PC-9 (cell line): Measurements from ENCODE around the gene ARRB1. TPM values are rescaled to one million over a fixed set of nuclear protein-coding genes. Genes with fewer than 3 reads are reported as not detected.

Experiments used
- BruUV-seq: library from RNA; stranded (reverse); fragments of 400-500 nt; replicated peaks from 2 replicates; lab custom pipeline; 2021; lab: Mats Ljungman, UMichigan
- CTCF ChIA-PET: fragments of 300-600 bp; sonication (Branson Sonifier 250); formaldehyde crosslinking; loops from one replicate; lab custom pipeline; 2022; ENCODE audit warnings: antibody characterized with exemption; lab: Charles Lee
- POLR2A ChIA-PET: fragments of 300-600 bp; sonication (Branson Sonifier 250); formaldehyde crosslinking; loops from one replicate; lab custom pipeline; 2022; ENCODE audit warnings: antibody characterized with exemption; ENCODE audit not compliant: unreplicated experiment; lab: Charles Lee
- DNase-seq, 2 experiments: peaks; one replicate each; pipeline versions ENCODE4 v3.0.0 to v3.0.0-alpha.2; 2015 to 2022; ENCODE audit warnings: mixed read lengths in 1 of 2
- H2AFZ ChIP-seq: fragments of 200-600 bp; sonication (generic); 2 replicates; pipeline ENCODE4 v1.8.1; 2017; ENCODE audit warnings: antibody characterized with exemption
- H3F3A ChIP-seq: fragments of 200-600 bp; sonication (generic); 2 replicates; pipeline ENCODE4 v1.8.1; 2017; ENCODE audit warnings: antibody characterized with exemption, mild to moderate bottlenecking, low read depth; ENCODE audit not compliant: insufficient read depth
- H3K27ac ChIP-seq: fragments of 200-600 bp; sonication (generic); 2 replicates; pipeline ENCODE4 v1.6.1; 2016; ENCODE audit warnings: mixed run types
- H3K27me3 ChIP-seq: fragments of 200-600 bp; sonication (generic); 2 replicates; pipeline ENCODE4 v1.6.1; 2016; ENCODE audit warnings: low read depth, mixed run types; ENCODE audit not compliant: insufficient read depth
- H3K36me3 ChIP-seq: fragments of 200-600 bp; sonication (generic); 2 replicates; pipeline ENCODE4 v1.6.1; 2016; ENCODE audit warnings: low read depth, mixed run types
- H3K4me1 ChIP-seq: fragments of 200-600 bp; sonication (generic); replicated peaks from 2 replicates; pipeline ENCODE4 v1.6.1; 2016; ENCODE audit warnings: mixed run types; ENCODE audit not compliant: insufficient read depth
- H3K4me2 ChIP-seq: fragments of 200-600 bp; sonication (generic); 2 replicates; pipeline ENCODE4 v1.6.1; 2017; ENCODE audit warnings: mixed run types
- H3K4me3 ChIP-seq: fragments of 200-600 bp; sonication (generic); 2 replicates; pipeline ENCODE4 v1.6.1; 2016; ENCODE audit warnings: mixed run types
- H3K79me2 ChIP-seq: fragments of 200-600 bp; sonication (generic); 2 replicates; pipeline ENCODE4 v1.6.1; 2017; ENCODE audit warnings: low read depth, mixed run types
- H3K9me2 ChIP-seq: fragments of 200-600 bp; sonication (generic); 2 replicates; pipeline ENCODE4 v1.8.1; 2017; ENCODE audit warnings: mild to moderate bottlenecking; ENCODE audit not compliant: insufficient read depth
- H3K9me3 ChIP-seq: fragments of 200-600 bp; sonication (generic); 2 replicates; pipeline ENCODE4 v1.8.1; 2016; ENCODE audit warnings: low read depth; ENCODE audit not compliant: insufficient read depth
- H4K20me1 ChIP-seq: fragments of 200-600 bp; sonication (generic); 2 replicates; pipeline ENCODE4 v1.8.1; 2017; ENCODE audit not compliant: insufficient read depth
- CTCF ChIP-seq: fragments of 200-600 bp; sonication (generic); conservative IDR thresholded peaks from 2 replicates; pipeline ENCODE4 v1.6.1; 2017; ENCODE audit warnings: mixed run types, antibody characterized with exemption, mild to moderate bottlenecking, moderate library complexity
- EZH2 ChIP-seq: fragments of 200-600 bp; sonication (generic); IDR thresholded peaks from 2 replicates; pipeline ENCODE4 v1.8.0; 2017; ENCODE audit warnings: antibody characterized with exemption, low read depth
- intact Hi-C: fragments of 100-400 bp; cut with micrococcal nuclease; formaldehyde crosslinking; loops from one replicate; pipeline ENCODE4 v1.10.0; 2022; ENCODE audit not compliant: unreplicated experiment
- total RNA-seq: library from RNA; stranded (reverse); gene quantifications from 2 replicates; pipeline ENCODE4 v1.2.3, GENCODE V29; 2021

The ARRB1 gene
- total RNA-seq, 1 experiment from 2014 or later: 31.8 TPM

DNA sequence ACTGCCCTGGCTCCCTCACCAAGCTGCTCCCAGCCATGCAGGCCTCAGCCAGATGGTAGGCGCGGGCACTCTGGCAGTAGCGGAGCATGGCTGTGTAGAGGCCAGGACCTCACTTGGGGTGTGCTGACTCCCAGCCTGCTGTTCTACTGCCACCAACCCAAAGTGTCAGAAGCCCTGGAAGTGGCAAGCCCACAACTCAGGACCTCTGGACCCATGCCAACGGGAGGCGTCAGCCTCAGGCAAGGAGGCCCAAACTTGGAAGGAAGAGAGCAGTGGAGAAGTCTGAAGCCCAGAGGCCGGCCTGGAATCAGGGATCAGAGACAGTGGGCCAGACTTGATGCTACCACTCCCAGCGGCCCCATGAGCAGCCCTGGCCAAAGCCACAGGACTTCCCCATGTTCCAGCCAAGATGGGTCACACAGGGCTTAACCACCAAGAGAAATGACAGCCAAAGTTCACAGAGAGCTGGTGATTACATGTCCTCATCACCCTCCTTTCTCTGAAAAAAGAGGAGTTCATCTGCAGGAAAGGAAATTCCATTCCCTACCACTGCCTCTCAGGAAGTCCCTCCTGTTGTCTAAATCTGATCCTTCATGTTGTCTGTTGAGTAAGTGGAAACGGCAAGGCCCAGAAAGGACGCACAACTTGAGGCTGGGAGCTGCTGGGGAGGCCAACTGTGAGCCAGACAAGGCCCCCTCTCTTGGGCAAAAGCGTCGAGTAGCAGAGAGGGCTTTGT is 4.4 kb downstream of the ARRB1 start:
- CTCF ChIA-PET: interaction anchor here (0.5 kb wide), 1 partner anchor 25 kb away, joined by 3 read pairs; no protein-coding TSS in a partner anchor
- peaks cover 88% of the 10 kb centered on the region for H3K4me1 ChIP-seq
- H3K9me2 ChIP-seq: no peaks in the 10 kb centered on the region
- H3K27me3 ChIP-seq: no peaks in the 10 kb centered on the region
- DNase-seq: no peak
- no peaks in the 10 kb centered on the region for H4K20me1 ChIP-seq
- no peaks in the 10 kb centered on the region for H3K9me3 ChIP-seq
- H3K4me2 ChIP-seq: peak overlapping the region; percentile 18
- no peak for TF ChIP-seq EZH2
- TF ChIP-seq CTCF: no peak
- POLR2A ChIA-PET: no interaction called here
- intact Hi-C loops: no loop called here
- no peak overlapping the region for H3K4me3 ChIP-seq
- no TSS peak for BruUV-seq
- no peaks in the 10 kb centered on the region for H3K36me3 ChIP-seq
- peaks cover 51% of the 10 kb centered on the region for H3K79me2 ChIP-seq
- H2AFZ ChIP-seq: no peak overlapping the region
- peaks cover 41% of the 10 kb centered on the region for H3F3A ChIP-seq
- H3K27ac ChIP-seq: 0 out of 2 replicates have a peak overlapping the region, but pooled peaks have one; percentile 15

DNA sequence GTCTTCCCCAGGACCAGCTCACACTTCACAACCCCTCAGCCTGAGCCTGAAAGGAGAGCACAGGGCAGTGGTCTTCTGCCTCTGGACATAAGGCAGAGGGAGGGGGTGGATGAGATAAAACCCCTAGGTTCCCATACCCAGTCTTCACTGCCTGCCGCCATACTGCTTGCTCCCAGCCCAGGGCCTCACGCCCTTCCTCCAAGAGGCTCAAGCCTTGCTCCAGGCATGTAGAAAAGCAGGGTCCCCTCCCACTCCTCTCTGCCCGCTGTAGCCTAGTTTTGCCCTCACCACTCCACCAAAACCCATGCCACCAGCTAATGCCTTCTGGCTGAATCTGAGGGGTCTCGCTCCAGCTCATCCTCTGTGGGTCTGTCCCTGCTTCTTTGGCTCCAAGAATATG is 5.2 kb downstream of the ARRB1 start:
- TF ChIP-seq CTCF (no peak), EZH2 (no peak)
- peaks cover 41% of the 10 kb centered on the region for H3F3A ChIP-seq
- CTCF ChIA-PET: no interaction called here

GRCh38 chr11:75345455-75346160 is 5.9 kb downstream of the ARRB1 start:
- Histone ChIP-seq H3K27ac (no peak overlapping the region), H3K27me3 (no peaks in the 10 kb centered on the region), H4K20me1 (no peaks in the 10 kb centered on the region), H3K79me2 (peaks cover 49% of the 10 kb centered on the region), H3K9me2 (no peaks in the 10 kb centered on the region), H3K4me2 (no peak overlapping the region), H2AFZ (no peak overlapping the region), H3K4me3 (no peak overlapping the region), H3K4me1 (peaks cover 93% of the 10 kb centered on the region), H3K9me3 (no peaks in the 10 kb centered on the region), H3K36me3 (no peaks in the 10 kb centered on the region), H3F3A (peaks cover 47% of the 10 kb centered on the region)
- intact Hi-C loops: no loop called here
- ChIA-PET CTCF (interaction anchor here (0.5 kb wide), 1 partner anchor 16 kb away, joined by 15 read pairs; no protein-coding TSS in a partner anchor), POLR2A (no interaction called here)
- no peak for TF ChIP-seq CTCF
- no peak for TF ChIP-seq EZH2
- DNase-seq: no peak
- BruUV-seq: no TSS peak

More for the DNA sequence above, 5.2 kb downstream of the ARRB1 start:
- H3K9me3 ChIP-seq: no peaks in the 10 kb centered on the region
- no peaks in the 10 kb centered on the region for H3K27me3 ChIP-seq
- H4K20me1 ChIP-seq: no peaks in the 10 kb centered on the region
- no TSS peak for BruUV-seq
- peaks cover 93% of the 10 kb centered on the region for H3K4me1 ChIP-seq
- H3K27ac ChIP-seq: no peak overlapping the region
- H3K9me2 ChIP-seq: no peaks in the 10 kb centered on the region
- peaks cover 54% of the 10 kb centered on the region for H3K79me2 ChIP-seq
- no peak overlapping the region for H2AFZ ChIP-seq
- H3K4me3 ChIP-seq: no peak overlapping the region
- intact Hi-C loops: no loop called here
- POLR2A ChIA-PET: no interaction called here
- DNase-seq: no peak
- H3K4me2 ChIP-seq: no peak overlapping the region
- H3K36me3 ChIP-seq: no peaks in the 10 kb centered on the region
